Anterior cingulate cortex (tissue), 58 donors: ENCODE results near the gene HPN.

ENCODE experiments used
- DNase-seq, 58 donors: peaks; one replicate each; lab custom pipeline; 2025; lab: John Stamatoyannopoulos, UW

The HPN gene

DNA sequence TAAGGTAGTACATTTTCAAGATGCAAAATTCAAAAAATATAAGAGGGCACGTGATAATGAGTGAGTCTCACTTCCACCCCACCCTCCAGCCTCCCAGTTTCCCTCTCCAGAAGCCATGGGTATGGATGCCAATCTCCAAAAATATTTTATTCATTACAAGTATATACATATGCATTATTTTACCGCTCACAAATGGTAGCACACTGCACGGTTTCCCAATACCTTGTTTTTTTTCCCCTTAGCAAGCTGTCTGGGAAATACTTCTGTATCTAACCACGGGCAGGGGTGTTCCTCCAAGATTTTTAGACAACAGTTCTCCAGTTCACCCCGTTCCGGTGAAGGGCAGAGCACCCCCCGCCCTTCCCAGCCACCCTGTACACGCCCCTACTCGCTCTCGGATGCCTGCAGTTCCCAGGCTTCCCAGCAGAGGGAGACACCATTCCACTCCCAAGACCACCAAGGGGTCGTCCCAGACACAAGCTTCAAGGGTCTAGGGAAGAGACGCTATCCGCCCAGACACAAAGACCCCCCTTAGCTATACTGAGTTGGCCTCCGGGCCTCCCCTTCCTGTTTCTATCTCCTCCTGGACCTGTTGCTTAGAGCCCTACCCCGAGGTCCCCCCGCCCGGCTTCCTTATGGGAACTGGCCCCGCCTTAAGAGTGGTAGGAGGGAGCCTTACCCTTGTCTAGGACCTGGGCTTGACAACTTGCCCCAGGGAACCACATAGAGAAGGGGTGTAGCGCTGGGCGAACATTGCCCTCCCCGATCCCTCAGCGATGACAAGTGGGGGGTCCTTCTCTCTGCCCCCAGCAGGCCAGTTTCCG is 73.0 kb downstream of the HPN start:
- DNase-seq, result peak in 56 of 58 donors; percentile 38 to 93 (median 79)

DNA sequence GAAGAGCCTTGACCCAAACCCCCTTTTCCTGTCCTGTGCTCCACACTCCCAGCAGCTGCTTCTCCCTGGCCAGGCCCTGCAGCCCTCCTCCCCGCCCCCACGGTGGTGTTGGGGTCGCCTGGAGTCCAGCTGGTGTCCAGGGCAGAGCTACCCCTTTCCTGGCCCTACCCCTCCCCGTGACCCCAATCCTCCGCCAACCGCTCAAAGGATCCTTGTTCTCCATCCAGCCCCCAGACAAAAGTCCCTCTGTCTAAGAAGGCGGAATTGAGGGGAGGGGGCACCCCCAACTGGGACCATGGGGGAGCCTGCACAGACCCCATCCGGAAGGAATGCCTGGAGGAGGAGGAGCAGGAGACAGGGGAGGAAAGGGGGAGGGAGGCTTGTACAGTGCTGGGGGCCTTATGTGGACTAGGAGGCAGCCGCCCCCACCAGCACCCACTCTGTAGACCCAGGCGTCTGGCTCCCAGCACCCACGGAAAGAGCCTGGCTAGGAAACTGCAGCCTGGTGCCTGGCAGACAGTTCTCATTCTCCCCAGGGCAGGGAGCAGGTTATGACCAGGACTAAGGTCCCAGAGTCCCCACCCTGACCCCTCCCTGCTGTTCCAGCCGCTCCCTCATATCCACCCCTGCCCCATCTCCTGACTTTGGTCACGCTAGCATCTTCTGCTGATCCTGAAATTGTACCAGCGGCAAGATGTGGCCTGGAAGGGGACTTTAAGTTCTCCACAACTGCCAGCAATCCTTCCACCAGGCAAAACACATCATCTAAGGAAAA is 73.8 kb downstream of the HPN start, which contains the start of gene FXYD3:
FXYD3 (plus strand) TSS at position 647 of the 775 bp plus-strand sequence. CDS start 3,554 bp downstream, outside the sequence.
- peak in 57 of 58 donors; percentile 27 to 95 (median 84) for DNase-seq
